Prostate gland (tissue), 2 donors: ENCODE results near the gene COL23A1. TPM values are rescaled to one million over a fixed set of nuclear protein-coding genes. Genes with fewer than 3 reads are reported as not detected.

Experiments
- DNase-seq: peaks from one replicate; pipeline ENCODE4 v3.0.0-alpha.2; 2019; ENCODE audit warnings: low spot score
- H3K27ac ChIP-seq, 2 donors: fragments of 200-600 bp; sonication (generic); 2 replicates each; pipeline ENCODE4 v1.5.1; 2017 to 2019
- H3K27me3 ChIP-seq: fragments of 200-600 bp; sonication (generic); replicated peaks from 2 replicates; pipeline ENCODE4 v1.5.1; 2019; ENCODE audit not compliant: insufficient read depth
- H3K36me3 ChIP-seq, 2 donors: fragments of 200-600 bp; sonication (generic); 1 replicate in 1 of 2; 2 replicates in 1 of 2; pipeline versions ENCODE4 v1.5.1 to v1.8.1; 2017 to 2019
- H3K4me1 ChIP-seq: fragments of 200-600 bp; sonication (generic); replicated peaks from 2 replicates; pipeline ENCODE4 v1.5.1; 2019
- H3K4me3 ChIP-seq, 2 donors: fragments of 200-600 bp; sonication (generic); 2 replicates each; pipeline ENCODE4 v1.5.1; 2017 to 2019
- H3K9me3 ChIP-seq: fragments of 200-600 bp; sonication (generic); 2 replicates; pipeline ENCODE4 v1.5.1; 2017
- POLR2A ChIP-seq: fragments of 450-650 bp; IDR thresholded peaks from one replicate; pipeline ENCODE4 v1.6.1; 2016; ENCODE audit warnings: antibody characterized with exemption, mild to moderate bottlenecking
- POLR2AphosphoS5 ChIP-seq: sonication (generic); formaldehyde crosslinking; IDR thresholded peaks from one replicate; pipeline ENCODE4 v1.6.1; 2017; ENCODE audit warnings: antibody characterized with exemption
- WGBS: methylation state at CpG from one replicate; pipeline ENCODE4 v1.1.5; 2018; 5-methylcytosine and 5-hydroxymethylcytosine counted together
- intact Hi-C: fragments of 100-400 bp; cut with DNase I; formaldehyde crosslinking; loops from one replicate; pipeline ENCODE4 v1.14.2; 2022
- total RNA-seq, 2 donors: library from RNA; depleted of rRNA; stranded (reverse); fragments of >200 nt; gene quantifications; one replicate each; pipeline ENCODE4 v1.1.0, GENCODE V29; 2016
- TF ChIP-seq, protein P1 (sequence below), 4 experiments: fragments of 200-600 bp in 2 of 4; fragments of 450-650 bp in 2 of 4; sonication (generic) in 2 of 4; IDR thresholded peaks; 1 replicate in 3 of 4; 2 replicates in 1 of 4; pipeline ENCODE4 v1.5.1; 2016 to 2019; ENCODE audit warnings: antibody characterized with exemption in 4 of 4, mild to moderate bottlenecking in 2 of 4, moderate library complexity in 2 of 4

The COL23A1 gene
- total RNA-seq, 2 donors from 2014 or later: 2.7 to 6.1 TPM

DNA sequence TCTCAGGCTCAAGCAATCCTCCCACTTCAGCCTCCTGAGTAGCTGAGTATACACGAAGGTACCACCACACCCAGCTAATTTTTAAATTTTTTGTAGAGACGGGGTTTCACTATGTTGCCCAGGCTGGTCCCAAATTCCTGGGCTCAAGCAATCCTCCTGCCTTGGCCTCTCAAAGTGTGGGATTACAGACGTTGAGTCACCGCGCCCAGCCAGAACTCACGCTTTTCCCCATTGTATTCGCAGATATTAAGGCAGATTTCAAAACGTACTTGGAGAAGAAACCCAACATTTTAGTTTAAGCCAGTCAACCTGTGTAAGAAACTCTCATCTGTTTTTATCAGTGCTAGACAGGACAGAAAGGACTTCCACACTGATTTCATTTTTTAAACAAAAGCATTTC lies 26.6 kb downstream of the COL23A1 start:
- intact Hi-C loops: no loop called here
- WGBS: 77% methylated on average over 8 of the region's 8 CpGs
- no peak overlapping the region for H3K4me3 ChIP-seq

DNA sequence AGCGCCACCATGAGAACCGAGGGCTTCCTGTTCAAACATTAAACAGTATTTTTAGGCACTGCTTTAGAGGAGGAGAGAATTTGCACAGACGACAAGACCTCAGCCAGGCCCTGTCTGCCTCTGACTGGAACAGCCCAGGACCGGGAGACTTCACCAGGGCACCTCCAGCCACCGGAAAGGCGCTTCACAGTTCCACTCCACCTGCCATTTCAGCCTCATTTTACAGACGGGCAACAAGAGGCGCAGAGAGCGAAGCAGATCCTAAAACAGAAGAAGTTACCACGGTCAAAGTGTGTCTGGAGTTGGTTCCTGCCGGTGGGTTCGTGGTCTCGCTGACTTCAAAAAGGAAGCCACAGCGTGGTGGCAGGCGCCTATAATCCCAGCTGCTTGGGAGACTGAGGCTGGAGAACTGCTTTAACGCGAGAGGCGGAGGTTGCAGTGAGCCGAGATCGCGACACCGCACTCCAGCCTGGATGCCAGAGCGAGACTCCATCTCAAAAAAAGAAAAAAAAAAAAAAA lies 28.4 kb downstream of the COL23A1 start:
- no peak overlapping the region for H3K4me3 ChIP-seq

More for the DNA sequence above, 26.6 kb downstream of the COL23A1 start:
- Histone ChIP-seq H3K27me3 (no peaks in the 10 kb centered on the region), H3K36me3 (no peaks in the 10 kb centered on the region), H3K27ac (no peak overlapping the region), H3K4me1 (no peaks in the 10 kb centered on the region), H3K9me3 (no peaks in the 10 kb centered on the region)
- no peak for DNase-seq
- no peak for TF ChIP-seq POLR2AphosphoS5
- no peak for TF ChIP-seq POLR2A
- TF ChIP-seq, protein P1, sequence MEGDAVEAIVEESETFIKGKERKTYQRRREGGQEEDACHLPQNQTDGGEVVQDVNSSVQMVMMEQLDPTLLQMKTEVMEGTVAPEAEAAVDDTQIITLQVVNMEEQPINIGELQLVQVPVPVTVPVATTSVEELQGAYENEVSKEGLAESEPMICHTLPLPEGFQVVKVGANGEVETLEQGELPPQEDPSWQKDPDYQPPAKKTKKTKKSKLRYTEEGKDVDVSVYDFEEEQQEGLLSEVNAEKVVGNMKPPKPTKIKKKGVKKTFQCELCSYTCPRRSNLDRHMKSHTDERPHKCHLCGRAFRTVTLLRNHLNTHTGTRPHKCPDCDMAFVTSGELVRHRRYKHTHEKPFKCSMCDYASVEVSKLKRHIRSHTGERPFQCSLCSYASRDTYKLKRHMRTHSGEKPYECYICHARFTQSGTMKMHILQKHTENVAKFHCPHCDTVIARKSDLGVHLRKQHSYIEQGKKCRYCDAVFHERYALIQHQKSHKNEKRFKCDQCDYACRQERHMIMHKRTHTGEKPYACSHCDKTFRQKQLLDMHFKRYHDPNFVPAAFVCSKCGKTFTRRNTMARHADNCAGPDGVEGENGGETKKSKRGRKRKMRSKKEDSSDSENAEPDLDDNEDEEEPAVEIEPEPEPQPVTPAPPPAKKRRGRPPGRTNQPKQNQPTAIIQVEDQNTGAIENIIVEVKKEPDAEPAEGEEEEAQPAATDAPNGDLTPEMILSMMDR (IDR thresholded peaks at IDR 0.05): no peak

DNA sequence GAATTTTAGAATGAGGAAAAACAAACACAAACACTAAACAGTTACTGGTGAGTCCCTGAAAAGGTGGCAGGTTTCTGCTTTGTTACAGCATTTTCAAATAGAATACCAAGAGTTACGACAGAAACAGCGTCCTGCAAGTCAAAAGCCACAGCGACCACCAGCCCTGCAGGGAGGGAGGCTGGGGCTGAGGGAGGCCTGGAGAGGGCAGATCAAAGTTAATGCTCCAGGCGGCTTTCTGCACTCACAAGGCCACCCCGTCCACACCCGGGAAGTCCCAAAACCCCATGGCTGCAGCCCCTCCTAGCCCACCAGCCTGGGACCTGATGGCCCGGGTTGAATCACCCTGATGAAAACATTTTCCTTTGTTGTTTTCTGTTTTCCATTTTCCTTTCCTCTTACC lies 29.3 kb downstream of the COL23A1 start:
- WGBS: 81% methylated on average over 7 of the region's 7 CpGs
- Histone ChIP-seq H3K4me1 (no peaks in the 10 kb centered on the region), H3K9me3 (no peaks in the 10 kb centered on the region), H3K36me3 (no peaks in the 10 kb centered on the region), H3K27me3 (no peaks in the 10 kb centered on the region), H3K4me3 (no peak overlapping the region), H3K27ac (no peak overlapping the region)
- TF ChIP-seq POLR2A: no peak
- TF ChIP-seq, protein P1 (IDR thresholded peaks at IDR 0.05): no peak
- TF ChIP-seq POLR2AphosphoS5: no peak
- intact Hi-C loops: no loop called here
- DNase-seq: no peak

More for the DNA sequence above, 28.4 kb downstream of the COL23A1 start:
- H3K27me3 ChIP-seq: no peaks in the 10 kb centered on the region
- TF ChIP-seq, protein P1 (IDR thresholded peaks at IDR 0.05): no peak
- TF ChIP-seq POLR2A (no peak), POLR2AphosphoS5 (no peak)
- no peaks in the 10 kb centered on the region for H3K4me1 ChIP-seq
- H3K9me3 ChIP-seq: no peaks in the 10 kb centered on the region
- no peaks in the 10 kb centered on the region for H3K36me3 ChIP-seq
- no peak for DNase-seq
- intact Hi-C loops: no loop called here
- 78% methylated on average over 23 of the region's 23 CpGs for WGBS
- no peak overlapping the region for H3K27ac ChIP-seq

DNA sequence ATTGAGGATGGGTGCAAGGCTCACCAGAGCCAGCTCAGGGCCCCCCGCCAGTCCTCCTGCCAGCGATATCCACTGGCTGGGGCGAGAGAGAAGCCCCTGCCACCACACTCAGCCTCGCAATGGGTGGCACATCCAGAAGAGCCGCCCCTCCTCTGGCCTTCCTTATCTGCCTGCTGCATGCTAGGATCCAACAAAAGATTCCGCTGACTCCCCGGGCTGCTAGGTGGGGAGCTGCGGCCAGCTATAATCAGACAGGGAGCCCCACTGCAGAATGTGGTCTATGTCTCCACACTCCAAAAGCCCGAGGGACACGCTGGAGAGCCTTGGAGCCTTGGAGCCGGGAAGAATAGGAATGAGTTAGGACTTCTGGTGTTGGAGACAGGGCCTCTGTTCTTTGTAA lies 32.8 kb downstream of the COL23A1 start:
- Histone ChIP-seq H3K27ac (no peak overlapping the region), H3K4me3 (no peak overlapping the region), H3K9me3 (no peaks in the 10 kb centered on the region), H3K36me3 (no peaks in the 10 kb centered on the region), H3K4me1 (no peaks in the 10 kb centered on the region), H3K27me3 (no peaks in the 10 kb centered on the region)
- intact Hi-C loops: no loop called here
- WGBS: 100% methylated on average over 9 of the region's 11 CpGs
- no peak for DNase-seq
- TF ChIP-seq POLR2AphosphoS5 (no peak), POLR2A (no peak)
- TF ChIP-seq, protein P1 (IDR thresholded peaks at IDR 0.05): no peak

GRCh38 chr5:178555771-178556211 lies 34.4 kb downstream of the COL23A1 start:
- Histone ChIP-seq H3K27ac (no peak overlapping the region), H3K36me3 (no peaks in the 10 kb centered on the region), H3K4me1 (no peaks in the 10 kb centered on the region), H3K4me3 (no peak overlapping the region), H3K9me3 (no peaks in the 10 kb centered on the region), H3K27me3 (no peaks in the 10 kb centered on the region)
- TF ChIP-seq POLR2A (no peak), POLR2AphosphoS5 (no peak)
- TF ChIP-seq, protein P1 (IDR thresholded peaks at IDR 0.05): no peak
- intact Hi-C loops: no loop called here
- WGBS: 88% methylated on average over 14 of the region's 14 CpGs
- no peak for DNase-seq
